B cell (primary cell): ENCODE results near the gene TEX19. TPM values are rescaled to one million over a fixed set of nuclear protein-coding genes. Genes with fewer than 3 reads are reported as not detected.

Experiments
- ATAC-seq: fragments of 200-7000 bp; cut with Tn5 transposase; one replicate; pipeline ENCODE4 v1.10.0; 2021; ENCODE audit warnings: low read depth, mild to moderate bottlenecking, moderate number of reproducible peaks, moderate library complexity
- CTCF ChIA-PET: fragments of 350-600 bp; sonication (Branson Sonifier 250); formaldehyde crosslinking; loops from one replicate; lab custom pipeline; 2021; ENCODE audit warnings: antibody characterized with exemption, inconsistent platforms; lab: Charles Lee
- POLR2A ChIA-PET: fragments of 350-600 bp; sonication (Branson Sonifier 250); formaldehyde crosslinking; loops from one replicate; lab custom pipeline; 2021; ENCODE audit warnings: antibody characterized with exemption; lab: Charles Lee
- DNase-seq: peaks from one replicate; pipeline ENCODE4 v3.0.0; 2013
- H2AFZ ChIP-seq: 2 replicates; pipeline ENCODE4 v1.6.1; 2012; ENCODE audit warnings: mild to moderate bottlenecking, low read depth, low read length; ENCODE audit not compliant: insufficient read depth, poor library complexity, severe bottlenecking
- H3K27ac ChIP-seq, 2 donors: 1 replicate in 1 of 2; 2 replicates in 1 of 2; pipeline ENCODE4 v1.5.1; 2012 to 2013; ENCODE audit warnings: low read length in 2 of 2, mild to moderate bottlenecking in 2 of 2, moderate library complexity in 1 of 2
- H3K27me3 ChIP-seq, 4 experiments: fragments of 200-600 bp in 1 of 4; sonication (generic) in 1 of 4; replicated peaks in 1 of 4; 1 replicate in 2 of 4; 2 replicates in 2 of 4; pipeline versions ENCODE4 v1.6.1 to v1.7.0; 2013 to 2016; ENCODE audit warnings: low read length in 3 of 4, mild to moderate bottlenecking in 2 of 4, mixed read lengths in 1 of 4, moderate library complexity in 1 of 4; ENCODE audit not compliant: insufficient read depth in 4 of 4, control insufficient read depth in 3 of 4; ENCODE audit errors: control extremely low read depth in 1 of 4
- H3K36me3 ChIP-seq, 2 experiments: replicated peaks in 1 of 2; 1 replicate in 1 of 2; 2 replicates in 1 of 2; pipeline versions ENCODE4 v1.6.1 to v1.7.1; 2013; ENCODE audit warnings: low read length in 1 of 2; ENCODE audit not compliant: insufficient read depth in 2 of 2, control insufficient read depth in 1 of 2; ENCODE audit errors: control extremely low read depth in 1 of 2, extremely low read depth in 1 of 2
- H3K4me1 ChIP-seq, 2 donors: fragments of 200-600 bp in 1 of 2; sonication (generic) in 1 of 2; 1 replicate in 1 of 2; 2 replicates in 1 of 2; pipeline versions ENCODE4 v1.5.1 to v1.6.1; 2013 to 2017; ENCODE audit warnings: low read length in 2 of 2; ENCODE audit not compliant: control insufficient read depth in 2 of 2, insufficient read depth in 2 of 2
- H3K4me2 ChIP-seq: replicated peaks from 2 replicates; pipeline ENCODE3; 2012; ENCODE audit warnings: mild to moderate bottlenecking, low read depth, low read length; ENCODE audit not compliant: poor library complexity, severe bottlenecking
- H3K4me3 ChIP-seq, 5 experiments: fragments of 200-600 bp in 1 of 5; sonication (generic) in 1 of 5; 1 replicate in 3 of 5; 2 replicates in 2 of 5; pipeline versions ENCODE4 v1.5.1 to v1.7.0; 2011 to 2016; ENCODE audit warnings: low read length in 4 of 5, mild to moderate bottlenecking in 4 of 5, low read depth in 2 of 5, control low read depth in 1 of 5, moderate library complexity in 1 of 5; ENCODE audit not compliant: insufficient read depth in 1 of 5; ENCODE audit errors: control extremely low read depth in 1 of 5, extremely low read depth in 1 of 5
- H3K79me2 ChIP-seq: fragments of 200-600 bp; sonication (generic); one replicate; pipeline ENCODE4 v1.6.0; 2016; ENCODE audit warnings: low read length; ENCODE audit not compliant: control insufficient read depth, insufficient read depth
- H3K9ac ChIP-seq: fragments of 200-600 bp; sonication (generic); 2 replicates; pipeline ENCODE4 v1.6.1; 2017; ENCODE audit warnings: mild to moderate bottlenecking, low read length, moderate library complexity
- H3K9me3 ChIP-seq, 3 donors: one replicate each; pipeline versions ENCODE4 v1.6.1 to v1.7.1; 2013; ENCODE audit warnings: low read length in 2 of 3; ENCODE audit not compliant: control insufficient read depth in 2 of 3, insufficient read depth in 1 of 3; ENCODE audit errors: control extremely low read depth in 1 of 3
- H4K20me1 ChIP-seq: 2 replicates; pipeline ENCODE4 v1.6.0; 2012; ENCODE audit warnings: mild to moderate bottlenecking, low read length; ENCODE audit not compliant: insufficient read depth, control insufficient read depth, poor library complexity, severe bottlenecking
- H3K27ac Mint-ChIP-seq: one replicate; pipeline ENCODE4 v1.8.0; 2021; ENCODE audit warnings: mixed read lengths
- H3K27me3 Mint-ChIP-seq: one replicate; pipeline ENCODE4 v1.8.0; 2021; ENCODE audit warnings: mixed read lengths
- H3K4me1 Mint-ChIP-seq: one replicate; pipeline ENCODE4 v1.8.0; 2021; ENCODE audit warnings: mixed read lengths
- H3K4me3 Mint-ChIP-seq: one replicate; pipeline ENCODE4 v1.8.0; 2021; ENCODE audit warnings: mixed read lengths
- H3K9me3 Mint-ChIP-seq: one replicate; pipeline ENCODE4 v1.8.0; 2022; ENCODE audit warnings: mixed read lengths; ENCODE audit not compliant: insufficient read depth
- CTCF ChIP-seq: fragments of 200-600 bp; IDR thresholded peaks from one replicate; pipeline ENCODE4 v1.8.0; 2022; ENCODE audit warnings: antibody characterized with exemption, mild to moderate bottlenecking
- EZH2 ChIP-seq: IDR thresholded peaks from 2 replicates; pipeline ENCODE4 v1.6.1; 2012; ENCODE audit warnings: borderline replicate concordance, low read depth, mild to moderate bottlenecking, moderate library complexity, low read length; ENCODE audit not compliant: insufficient read depth, poor library complexity, severe bottlenecking
- WGBS: methylation state at CpG from one replicate; pipeline ENCODE4 v1.1.5; 2013; ENCODE audit warnings: missing lambda C conversion rate; ENCODE audit not compliant: insufficient coverage; 5-methylcytosine and 5-hydroxymethylcytosine counted together
- intact Hi-C: fragments of 100-400 bp; cut with micrococcal nuclease; formaldehyde crosslinking; loops from one replicate; pipeline ENCODE4 v1.10.0; 2022
- polyA plus RNA-seq: library from polyadenylated mRNA; depleted of rRNA; stranded (reverse); fragments of >200 nt; gene quantifications from 2 replicates; pipeline ENCODE4 v1.2.3, GENCODE V29; 2012
- total RNA-seq, 2 donors: library from RNA; stranded (reverse); fragments of 120-200 nt in 1 of 2; gene quantifications; 1 replicate in 1 of 2; 2 replicates in 1 of 2; pipeline versions ENCODE4 v1.2.3 to v1.2.4, GENCODE V29; 2013 to 2022

Gene TEX19
- total and polyA plus RNA-seq, 2 donors (not counting 1 experiment from before 2014, with no cell fraction given), result not detected

- peaks cover 26 to 37% of the 10 kb centered on the region in 2 donors for H3K4me1 ChIP-seq
- ChIA-PET POLR2A (interaction anchor here (1.9 kb wide), 1 partner anchor 35 kb away, joined by 6 read pairs; no protein-coding TSS in a partner anchor), CTCF (interaction anchor here (0.6 to 2.0 kb wide), 6 partner anchors 16 to 678 kb away, joined by 3 to 5 read pairs (median 4); no protein-coding TSS in a partner anchor)
- peak within 1 kb of the TSS; percentile 48 for H2AFZ ChIP-seq
- H3K27ac Mint-ChIP-seq, result peak within 1 kb of the TSS; percentile 53
- DNase-seq (no peak), ATAC-seq (peak; percentile 62)
- TF ChIP-seq CTCF, result no peak
- H3K9me3 Mint-ChIP-seq, result no peaks in the 10 kb centered on the region
- H3K27ac ChIP-seq, result no peak within 1 kb of the TSS
- no peaks in the 10 kb centered on the region for H4K20me1 ChIP-seq
- intact Hi-C loops, result no loop called here
- no peaks in the 10 kb centered on the region for H3K79me2 ChIP-seq
- WGBS, result 4% methylated on average over 90 of the region's 90 CpGs
- H3K27me3 ChIP-seq, result peaks cover 0 to 54% (median 21%) of the 10 kb centered on the region in 4 experiments
- peak within 1 kb of the TSS; percentile 58 for H3K9ac ChIP-seq
- H3K36me3 ChIP-seq, result no peaks in the 10 kb centered on the region
- peaks cover 24% of the 10 kb centered on the region for H3K4me1 Mint-ChIP-seq
- H3K4me3 ChIP-seq, result peak within 1 kb of the TSS; percentile 23 to 59 (median 50)
- H3K4me3 Mint-ChIP-seq, result peak within 1 kb of the TSS; percentile 95
- peaks cover 8% of the 10 kb centered on the region for H3K27me3 Mint-ChIP-seq
- peak within 1 kb of the TSS; percentile 80 for H3K4me2 ChIP-seq
- H3K9me3 ChIP-seq, result peaks cover 0 to 17% (median 0%) of the 10 kb centered on the region in 3 donors
Measured at GRCh38 chr17:82333279-82334171, 25.5 kb upstream of the TEX19 start, which contains the start of gene SECTM1. SECTM1 (minus strand) TSS chr17:82333766; CDS start chr17:82327240, 6,526 bp downstream.

- WGBS, result 48% methylated on average over 25 of the region's 25 CpGs
- no peak overlapping the region for H3K27ac ChIP-seq
- H2AFZ ChIP-seq, result peak overlapping the region; percentile 48
- TF ChIP-seq CTCF, result no peak
- no peak for TF ChIP-seq EZH2
- Mint-ChIP-seq H3K9me3 (no peaks in the 10 kb centered on the region), H3K27me3 (peaks cover 10% of the 10 kb centered on the region), H3K27ac (no peak overlapping the region), H3K4me3 (peak overlapping the region; percentile 95), H3K4me1 (peaks cover 24% of the 10 kb centered on the region)
- peaks cover 0 to 49% (median 21%) of the 10 kb centered on the region in 4 experiments for H3K27me3 ChIP-seq
- H3K9ac ChIP-seq, result peak overlapping the region; percentile 58
- no peak for DNase-seq
- peak overlapping the region in 2 of 5 experiments; percentile 50 to 59 for H3K4me3 ChIP-seq
- no peaks in the 10 kb centered on the region for H3K36me3 ChIP-seq
- no peaks in the 10 kb centered on the region for H4K20me1 ChIP-seq
- H3K79me2 ChIP-seq, result no peaks in the 10 kb centered on the region
- intact Hi-C loops, result no loop called here
- no peak for ATAC-seq
- peaks cover 0 to 15% (median 0%) of the 10 kb centered on the region in 3 donors for H3K9me3 ChIP-seq
- CTCF ChIA-PET, result interaction anchor here (0.7 to 2.0 kb wide), 2 partner anchors 17 to 677 kb away, joined by 3 to 5 read pairs; no protein-coding TSS in a partner anchor
- peak overlapping the region; percentile 80 for H3K4me2 ChIP-seq
- H3K4me1 ChIP-seq, result peaks cover 26 to 37% of the 10 kb centered on the region in 2 donors
- POLR2A ChIA-PET, result interaction anchor here (0.7 to 1.9 kb wide), 2 partner anchors 22 to 36 kb away, joined by 4 to 6 read pairs; no protein-coding TSS in a partner anchor
Measured at GRCh38 chr17:82334204-82334621, 24.8 kb upstream of the TEX19 start.
